ENCODE measurements around the gene CTDSPL2.
"Not testable (repeated sequence)": the region's sequence is repeated elsewhere in the genome, so short reads cannot be mapped to it uniquely, and the experiment has no call there.

The CTDSPL2 gene

DNA sequence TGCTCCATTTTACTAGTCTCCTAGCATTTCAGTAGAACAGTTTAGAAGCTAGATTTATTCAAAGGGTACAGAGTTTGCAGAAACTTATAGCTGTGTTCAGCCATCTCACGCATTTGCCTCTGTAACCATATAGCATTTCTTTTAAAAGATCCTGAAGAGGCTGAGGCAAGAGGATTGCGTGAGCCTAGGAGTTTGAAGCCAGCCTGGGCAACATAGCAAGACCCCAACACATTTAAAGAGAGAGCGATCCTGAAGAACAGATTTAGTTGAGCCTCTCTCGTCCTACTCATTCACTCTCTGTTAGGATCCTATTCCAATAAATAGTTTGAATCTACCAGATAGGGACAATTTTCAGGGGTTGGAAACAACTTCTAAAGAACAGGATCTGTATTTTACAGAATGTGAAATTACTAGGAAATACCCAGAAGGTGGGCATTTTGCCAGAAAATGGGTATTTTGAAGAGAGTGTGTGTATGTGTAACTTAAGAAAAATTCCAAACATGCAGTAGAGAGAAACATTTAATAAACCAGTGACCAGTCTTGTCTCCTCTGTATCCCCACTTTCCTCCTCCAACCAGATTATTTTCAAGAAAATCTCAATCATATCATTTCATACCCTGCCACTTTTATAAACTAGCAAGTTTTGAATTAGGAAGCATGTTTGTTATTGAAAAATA lies 114.0 kb downstream of the CTDSPL2 start:
- no peak for DNase-seq

DNA sequence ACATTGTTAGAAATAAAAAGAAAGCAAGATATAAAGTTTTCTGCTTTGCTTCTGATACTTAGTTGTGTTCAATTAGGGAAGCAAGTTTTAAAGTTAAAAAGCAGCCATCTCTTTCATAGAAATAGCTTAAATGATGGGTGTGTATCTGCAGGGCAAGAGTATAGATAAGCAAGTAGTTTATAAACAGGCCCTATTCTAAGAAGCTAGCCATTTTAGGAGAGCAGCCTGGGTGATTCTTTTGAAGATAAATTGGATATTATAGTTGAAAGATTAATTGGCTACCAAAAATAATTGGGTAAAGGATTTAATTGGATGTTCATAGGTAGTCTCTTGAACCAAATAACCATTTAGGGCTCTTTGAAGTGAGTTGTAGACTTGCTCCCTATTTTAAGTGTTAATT lies 115.2 kb downstream of the CTDSPL2 start:
- DNase-seq: no peak

DNA sequence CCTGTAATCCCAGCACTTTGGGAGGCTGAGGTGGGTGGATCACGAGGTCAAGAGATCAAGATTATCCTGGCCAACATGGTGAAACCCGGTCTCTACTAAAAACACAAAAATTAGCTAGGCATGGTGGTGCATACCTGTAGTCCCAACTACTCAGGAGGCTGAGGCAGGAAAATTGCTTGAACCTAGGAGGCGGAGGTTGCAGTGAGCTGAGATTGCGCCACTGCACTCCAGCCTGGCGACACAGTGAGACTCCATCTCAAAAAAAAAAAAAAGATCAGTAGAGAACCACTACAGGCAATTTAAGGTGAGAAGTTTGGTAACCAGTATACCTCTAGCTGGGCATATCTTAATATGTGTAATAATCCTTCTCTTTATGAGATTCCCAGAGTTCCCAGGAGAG lies 117.3 kb downstream of the CTDSPL2 start:
- DNase-seq: not testable (repeated sequence)

DNA sequence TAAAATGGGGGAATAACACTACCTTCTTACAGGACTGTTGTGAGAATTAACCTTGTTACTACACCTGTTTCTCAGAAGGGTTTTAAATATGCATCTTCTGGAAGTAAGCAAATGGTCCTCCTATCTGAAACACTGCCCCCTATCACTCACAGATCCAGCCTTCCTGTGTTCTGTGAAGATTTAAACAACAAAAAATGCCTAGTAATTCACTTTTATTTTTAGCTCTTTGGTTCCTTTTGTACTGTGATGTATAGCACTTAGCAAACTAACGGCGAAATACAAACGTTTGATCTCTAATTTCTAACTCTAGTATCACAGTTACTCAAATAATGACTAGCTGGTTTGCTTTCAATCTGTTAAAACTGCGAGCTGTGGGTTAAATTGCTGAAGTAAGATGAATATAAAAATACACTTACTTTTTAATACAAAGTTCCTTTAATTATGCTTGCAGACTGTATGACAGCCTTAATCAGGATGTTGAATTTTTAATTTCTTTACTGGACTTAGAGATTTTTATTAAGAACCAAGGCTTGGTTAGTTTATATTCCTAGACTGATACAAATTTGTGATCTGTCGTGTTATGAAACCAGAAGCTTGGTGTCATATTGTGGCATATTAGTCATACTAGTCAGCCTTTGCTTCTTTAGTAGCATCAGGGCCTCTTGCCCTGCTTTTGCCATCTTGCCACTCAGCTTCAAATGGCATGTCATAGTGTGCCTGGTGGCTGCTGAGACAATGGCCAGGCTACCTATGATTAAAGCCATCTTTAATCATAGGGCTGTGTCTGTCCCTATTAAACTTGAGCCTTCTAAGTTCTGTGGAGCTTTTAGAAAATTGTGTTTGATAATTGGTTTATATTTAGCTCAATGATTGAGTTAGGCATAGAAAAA lies 118.7 kb downstream of the CTDSPL2 start:
- no peak for DNase-seq

DNA sequence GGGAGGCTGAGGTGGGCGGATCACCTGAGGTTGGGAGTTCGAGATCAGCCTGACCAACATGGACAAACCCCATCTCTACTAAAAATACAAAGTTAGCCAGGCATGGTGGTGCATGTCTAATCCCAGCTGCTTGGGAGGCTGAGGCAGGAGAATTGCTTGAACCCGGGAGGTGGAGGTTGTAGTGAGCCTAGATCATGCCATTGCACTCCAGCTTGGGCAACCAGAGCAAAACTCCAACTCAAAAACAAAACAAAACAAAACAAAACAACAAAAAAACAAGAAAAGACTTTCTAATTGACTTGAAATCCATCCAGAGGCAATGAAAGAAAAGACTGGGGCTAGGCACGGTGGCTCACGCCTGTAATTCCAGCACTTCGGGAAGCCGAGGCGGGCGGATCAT lies 121.7 kb downstream of the CTDSPL2 start:
- not testable (repeated sequence) for DNase-seq

DNA sequence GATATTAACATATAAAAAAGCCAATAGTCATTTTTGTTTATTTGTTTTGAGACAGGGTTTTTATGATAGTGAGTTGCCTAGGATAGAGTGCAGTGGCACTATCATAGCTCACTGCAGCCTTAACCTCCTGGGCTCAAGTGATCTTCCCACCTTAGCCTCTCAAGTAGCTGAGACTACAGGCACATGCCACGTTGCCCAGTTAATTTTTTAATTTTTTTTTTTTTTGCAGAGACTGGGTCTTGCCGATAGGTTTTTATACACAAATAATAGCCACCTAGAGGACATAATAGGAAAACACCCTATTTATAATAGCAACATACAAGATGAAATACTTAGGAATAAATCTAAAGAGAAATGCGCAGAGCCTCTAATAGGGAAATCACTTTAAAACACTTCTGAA lies 122.8 kb downstream of the CTDSPL2 start:
- no peak for DNase-seq

DNA sequence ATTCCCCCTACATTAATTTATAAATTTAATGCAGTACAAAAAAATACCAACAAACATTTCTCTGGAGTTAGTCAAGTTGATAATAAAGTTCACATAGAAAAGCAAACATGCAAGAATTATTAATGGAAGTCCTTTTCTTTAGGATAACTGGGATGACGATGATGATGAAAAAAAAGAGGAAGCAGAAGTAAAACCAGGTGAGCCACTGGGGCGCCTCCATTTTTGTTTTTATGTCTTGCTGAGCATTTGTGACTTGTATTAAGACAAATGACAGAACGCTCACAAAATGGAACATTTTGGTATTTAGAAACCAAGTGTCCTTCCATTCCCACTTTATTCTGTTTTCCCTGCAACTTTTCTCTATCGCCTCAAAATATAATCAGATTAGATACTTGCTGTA lies 123.3 kb downstream of the CTDSPL2 start:
- DNase-seq: no peak

DNA sequence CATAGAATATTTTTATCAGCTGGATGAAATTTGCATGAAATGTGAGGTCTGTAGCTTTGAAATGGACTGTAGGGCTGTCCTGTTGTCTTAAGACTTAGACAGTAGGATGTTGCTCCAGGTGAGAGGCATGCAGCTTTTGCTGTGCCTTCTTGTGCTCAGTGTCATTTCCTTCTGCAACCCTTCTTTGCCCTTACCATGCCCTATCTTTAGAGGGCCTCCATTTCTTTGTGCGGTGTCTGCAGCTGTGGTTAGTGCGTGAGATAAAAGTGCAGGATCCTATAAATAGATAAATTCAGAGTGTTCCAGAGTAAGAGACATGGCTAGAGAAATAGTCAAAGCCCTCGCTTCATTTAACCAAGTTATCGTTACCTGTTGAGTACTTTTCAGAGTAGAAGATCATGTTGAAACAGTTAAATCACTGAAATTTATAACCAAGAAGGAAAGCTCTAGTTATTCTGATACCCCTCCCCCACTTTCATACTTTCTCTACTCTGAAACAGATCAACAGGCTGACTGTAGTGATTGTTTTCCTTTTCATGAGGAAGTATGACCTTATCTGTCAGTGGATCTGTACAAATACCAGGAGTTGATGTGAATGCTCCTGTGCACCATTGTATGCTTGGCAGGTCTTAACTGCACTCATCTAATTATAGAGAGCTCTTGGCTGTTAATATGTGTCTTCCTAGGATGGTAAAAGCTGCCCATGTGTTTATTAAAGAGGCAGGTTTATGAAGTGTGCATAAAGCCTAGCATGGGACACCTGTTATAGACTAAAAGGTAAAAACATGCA lies 127.7 kb downstream of the CTDSPL2 start:
- no peak for DNase-seq

DNA sequence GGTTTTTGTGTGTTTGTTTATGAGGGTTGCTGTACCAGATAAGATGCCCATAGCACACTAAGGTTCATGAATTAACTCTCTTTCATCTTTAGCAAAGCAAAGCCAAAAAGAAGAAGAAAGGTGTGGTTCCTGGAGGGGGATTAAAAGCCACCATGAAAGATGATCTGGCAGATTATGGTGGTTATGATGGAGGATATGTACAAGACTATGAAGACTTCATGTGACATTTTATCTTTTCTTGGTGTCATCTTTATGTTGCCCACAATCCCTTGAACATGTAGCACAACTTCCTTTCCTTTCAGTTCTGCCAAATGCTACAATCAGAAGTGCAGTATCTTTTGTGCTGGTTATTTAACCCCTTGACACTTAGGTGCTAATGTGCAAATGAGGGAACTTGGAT lies 133.5 kb downstream of the CTDSPL2 start:
- DNase-seq: not testable (repeated sequence)

DNA sequence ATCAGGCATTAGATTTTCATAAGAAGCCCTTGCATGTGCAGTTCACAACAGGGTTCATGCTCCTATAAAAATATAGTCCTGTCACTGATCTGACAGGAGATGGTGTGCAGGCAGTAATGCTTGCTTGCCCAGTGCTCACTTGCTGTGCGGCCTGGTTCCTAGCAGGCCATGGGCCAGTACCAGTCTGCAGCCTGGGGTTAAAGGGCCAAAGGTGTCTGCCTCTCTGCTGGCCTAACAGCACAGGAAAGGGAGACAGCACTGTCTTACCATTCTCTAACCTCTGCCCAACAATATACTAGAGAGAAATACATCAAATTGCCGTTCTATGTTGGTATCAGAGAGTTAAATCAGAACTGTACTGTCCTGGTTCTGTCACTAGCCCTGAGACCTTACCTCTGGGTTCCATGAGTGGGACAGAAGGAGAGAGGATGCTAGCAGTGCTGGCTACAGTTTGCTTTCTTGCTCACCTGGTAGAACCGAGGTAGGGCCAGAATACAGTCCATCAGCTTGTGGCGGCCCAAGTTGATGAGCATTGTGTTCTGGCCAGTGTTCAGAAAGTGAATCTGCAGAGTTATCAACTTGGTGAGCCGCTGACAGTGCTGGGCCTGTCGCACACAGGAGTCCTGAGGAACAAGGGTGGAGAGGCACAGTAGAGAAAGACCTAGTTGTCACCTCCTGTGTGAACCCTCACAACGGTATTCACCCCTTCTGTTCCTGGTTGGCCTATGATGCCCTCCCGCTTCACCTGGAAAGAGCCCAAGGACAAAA lies 138.1 kb downstream of the CTDSPL2 start:
- DNase-seq: no peak

DNA sequence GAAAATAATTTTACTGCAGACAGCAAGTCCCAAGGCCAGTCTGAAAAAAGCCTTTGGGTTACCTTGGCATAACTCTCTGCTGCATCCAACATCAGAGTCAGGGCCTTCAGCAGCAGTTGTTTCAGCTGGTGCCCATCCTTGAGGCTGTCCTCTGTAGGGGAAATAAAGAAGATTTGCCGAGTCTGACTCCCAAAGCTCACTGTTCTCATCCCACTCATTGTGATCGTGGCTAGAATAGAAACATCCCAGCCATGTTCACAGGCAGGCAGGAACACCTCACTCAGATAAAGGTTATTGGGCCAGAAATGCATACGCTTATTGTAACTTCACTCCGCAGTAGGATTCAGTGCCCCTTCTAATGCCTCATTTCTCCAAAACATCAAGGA lies 138.7 kb downstream of the CTDSPL2 start:
- no peak for DNase-seq

DNA sequence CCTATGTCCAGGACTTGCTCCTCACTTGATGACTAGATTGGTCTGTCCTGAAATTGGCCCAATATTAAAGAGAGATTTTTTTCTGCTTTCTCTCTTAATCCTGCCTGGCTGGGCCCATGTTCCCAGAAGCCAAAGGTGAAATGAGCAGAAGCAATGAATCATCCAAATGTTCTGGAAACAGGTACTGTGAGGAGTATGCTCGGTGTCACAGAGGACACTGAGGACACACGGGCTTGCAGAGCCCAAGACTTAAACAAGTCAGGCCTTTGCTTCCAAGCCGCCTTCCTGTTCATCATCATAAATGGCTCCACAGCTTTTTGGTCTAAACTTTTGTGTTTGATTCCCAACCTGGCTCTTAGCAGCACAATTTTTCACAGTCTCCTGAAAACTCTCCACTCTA lies 140.9 kb downstream of the CTDSPL2 start:
- DNase-seq: no peak

DNA sequence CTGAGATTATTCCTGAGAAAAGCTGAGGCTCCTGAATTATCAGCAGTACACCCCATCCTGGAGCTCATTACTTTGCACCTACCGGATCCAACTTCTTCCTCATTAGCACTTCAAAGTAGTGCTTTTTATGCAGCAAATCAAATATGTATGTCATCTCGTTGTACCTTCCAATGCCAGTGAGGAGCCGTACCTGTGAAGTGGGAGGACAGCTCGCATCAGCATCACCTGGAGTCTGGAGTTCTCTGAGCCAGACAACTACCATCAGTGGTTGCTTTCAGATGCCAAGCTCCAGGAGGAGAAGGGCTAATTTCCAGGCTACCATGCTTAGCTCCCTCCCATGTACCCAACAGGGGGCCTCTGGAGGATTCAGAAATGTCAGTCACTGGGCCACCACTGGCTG lies 141.9 kb downstream of the CTDSPL2 start:
- DNase-seq: no peak

DNA sequence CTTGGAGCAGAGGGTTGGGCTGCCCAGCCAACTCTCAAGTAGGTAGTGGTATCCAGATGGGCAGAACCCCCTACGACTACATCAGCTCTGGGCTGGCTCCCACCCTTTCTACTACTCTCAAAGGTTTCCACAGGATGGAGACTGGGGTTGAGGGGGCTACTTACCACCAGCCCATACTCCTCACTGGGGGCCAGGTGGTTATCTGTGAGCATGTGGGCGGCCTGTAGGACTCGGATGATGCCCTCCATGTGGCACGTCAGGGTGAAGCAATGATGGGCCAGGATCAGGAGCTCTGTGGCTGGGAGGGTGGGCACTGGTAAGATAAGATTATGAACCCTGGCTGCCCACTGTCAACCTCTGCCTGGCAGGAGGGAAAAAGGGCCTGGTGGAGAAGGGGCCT lies 142.9 kb downstream of the CTDSPL2 start:
- DNase-seq: no peak

DNA sequence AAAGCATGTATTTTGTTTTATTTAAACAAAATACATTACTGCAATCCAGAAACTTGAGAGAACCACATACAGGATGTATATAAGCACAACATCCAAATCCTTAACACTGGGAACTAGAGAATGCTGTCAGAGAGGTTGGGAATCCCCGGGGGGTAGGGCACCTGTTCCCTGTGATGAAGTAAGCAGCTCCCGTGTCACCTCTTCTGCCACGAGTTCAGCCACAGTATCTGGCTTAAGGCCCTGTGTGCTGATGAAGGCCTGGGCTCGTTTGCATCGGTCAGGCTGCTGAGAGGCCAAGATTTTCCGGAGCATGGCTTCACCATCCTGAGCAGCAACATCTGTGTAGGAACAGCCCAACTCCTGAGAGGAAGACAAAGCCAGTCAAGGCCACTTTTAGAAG lies 146.0 kb downstream of the CTDSPL2 start:
- no peak for DNase-seq

DNA sequence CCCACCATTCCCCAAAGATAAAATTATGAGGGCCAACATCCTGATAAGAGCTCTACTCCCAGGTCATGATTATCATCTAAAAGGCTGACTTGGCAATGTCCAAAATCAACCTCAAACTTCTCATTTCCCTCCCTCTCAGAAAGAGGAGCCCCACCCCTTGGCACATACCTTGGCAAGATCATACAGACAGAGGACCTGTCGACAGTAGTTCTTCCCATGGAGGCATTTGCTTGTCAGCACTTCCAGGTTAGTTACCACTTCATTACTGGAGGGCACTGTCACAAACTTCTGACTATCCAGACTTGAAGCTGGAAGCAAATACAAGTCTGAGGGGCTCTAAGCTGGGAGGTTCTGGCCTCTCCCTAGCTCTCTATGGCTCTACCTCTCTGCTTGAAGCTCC lies 147.3 kb downstream of the CTDSPL2 start:
- no peak for DNase-seq
